ENCODE data around the gene ZC3H18. TPM values are rescaled to one million over a fixed set of nuclear protein-coding genes. Genes with fewer than 3 reads are reported as not detected.

ZC3H18 gene
- total RNA-seq, 1 donor from 2014 or later: 50.2 TPM

DNA sequence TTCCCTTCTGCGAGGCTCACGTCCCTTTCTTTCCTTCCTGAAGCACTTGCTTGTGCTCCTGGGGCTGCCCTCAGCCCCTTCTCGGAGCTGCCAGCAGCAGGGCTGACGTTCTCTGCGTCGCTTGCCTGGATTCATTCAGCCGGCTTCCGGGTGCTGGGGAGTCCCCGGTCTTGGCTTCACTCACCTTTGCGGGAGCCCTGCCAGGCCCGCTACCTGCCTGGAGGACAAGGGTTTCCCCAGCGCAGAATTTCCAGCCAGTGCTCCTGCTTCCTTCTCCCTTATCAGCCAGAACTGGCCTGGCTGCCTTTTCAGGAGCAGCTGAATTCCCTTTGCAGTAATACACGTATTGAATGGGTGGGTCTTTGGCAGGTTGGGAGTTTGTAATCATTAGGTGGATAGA lies 46.1 kb downstream of the ZC3H18 start:
- H3K27me3 Mint-ChIP-seq (ENCODE audit: unreplicated experiment): no peaks in the 10 kb centered on the region
- H3K36me3 Mint-ChIP-seq (ENCODE audit: unreplicated experiment): peaks cover 8% of the 10 kb centered on the region
- peaks cover 10% of the 10 kb centered on the region for H3K4me1 Mint-ChIP-seq (ENCODE audit: unreplicated experiment)
- no peaks in the 10 kb centered on the region for H3K9me3 Mint-ChIP-seq (ENCODE audit: unreplicated experiment)
- H3K27ac Mint-ChIP-seq (ENCODE audit: unreplicated experiment): no peak overlapping the region
- no peak for DNase-seq (ENCODE audit: extremely low spot score, unreplicated experiment)
- no peak overlapping the region for H3K4me3 Mint-ChIP-seq (ENCODE audit: unreplicated experiment)
- TF ChIP-seq, protein P1, sequence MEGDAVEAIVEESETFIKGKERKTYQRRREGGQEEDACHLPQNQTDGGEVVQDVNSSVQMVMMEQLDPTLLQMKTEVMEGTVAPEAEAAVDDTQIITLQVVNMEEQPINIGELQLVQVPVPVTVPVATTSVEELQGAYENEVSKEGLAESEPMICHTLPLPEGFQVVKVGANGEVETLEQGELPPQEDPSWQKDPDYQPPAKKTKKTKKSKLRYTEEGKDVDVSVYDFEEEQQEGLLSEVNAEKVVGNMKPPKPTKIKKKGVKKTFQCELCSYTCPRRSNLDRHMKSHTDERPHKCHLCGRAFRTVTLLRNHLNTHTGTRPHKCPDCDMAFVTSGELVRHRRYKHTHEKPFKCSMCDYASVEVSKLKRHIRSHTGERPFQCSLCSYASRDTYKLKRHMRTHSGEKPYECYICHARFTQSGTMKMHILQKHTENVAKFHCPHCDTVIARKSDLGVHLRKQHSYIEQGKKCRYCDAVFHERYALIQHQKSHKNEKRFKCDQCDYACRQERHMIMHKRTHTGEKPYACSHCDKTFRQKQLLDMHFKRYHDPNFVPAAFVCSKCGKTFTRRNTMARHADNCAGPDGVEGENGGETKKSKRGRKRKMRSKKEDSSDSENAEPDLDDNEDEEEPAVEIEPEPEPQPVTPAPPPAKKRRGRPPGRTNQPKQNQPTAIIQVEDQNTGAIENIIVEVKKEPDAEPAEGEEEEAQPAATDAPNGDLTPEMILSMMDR (IDR thresholded peaks at IDR 0.05): no peak

DNA sequence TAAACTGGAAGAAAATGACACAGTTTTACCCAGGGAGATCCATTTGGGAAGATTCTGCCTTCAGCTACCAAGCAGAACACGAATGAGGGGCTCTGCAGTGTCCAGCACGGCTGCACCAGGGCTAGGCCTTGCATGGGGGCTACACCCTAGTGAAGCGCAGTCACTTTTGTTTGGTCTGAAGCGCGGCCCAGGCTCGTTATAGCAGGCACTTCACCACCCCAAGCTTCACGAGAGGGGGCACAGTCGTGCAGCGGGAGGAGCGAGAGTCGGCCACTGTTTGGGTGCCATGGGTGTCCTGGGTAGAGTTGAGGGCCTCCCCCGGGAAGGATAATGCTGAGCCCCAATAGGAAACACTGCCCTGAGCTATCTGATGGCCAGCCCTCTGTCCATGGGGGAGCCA lies 46.5 kb downstream of the ZC3H18 start:
- Mint-ChIP-seq H3K4me1 (ENCODE audit: unreplicated experiment) (peaks cover 10% of the 10 kb centered on the region), H3K36me3 (ENCODE audit: unreplicated experiment) (peaks cover 8% of the 10 kb centered on the region), H3K4me3 (ENCODE audit: unreplicated experiment) (no peak overlapping the region), H3K27ac (ENCODE audit: unreplicated experiment) (no peak overlapping the region), H3K9me3 (ENCODE audit: unreplicated experiment) (no peaks in the 10 kb centered on the region), H3K27me3 (ENCODE audit: unreplicated experiment) (no peaks in the 10 kb centered on the region)
- TF ChIP-seq, protein P1 (IDR thresholded peaks at IDR 0.05): no peak
- DNase-seq (ENCODE audit: extremely low spot score, unreplicated experiment): no peak

DNA sequence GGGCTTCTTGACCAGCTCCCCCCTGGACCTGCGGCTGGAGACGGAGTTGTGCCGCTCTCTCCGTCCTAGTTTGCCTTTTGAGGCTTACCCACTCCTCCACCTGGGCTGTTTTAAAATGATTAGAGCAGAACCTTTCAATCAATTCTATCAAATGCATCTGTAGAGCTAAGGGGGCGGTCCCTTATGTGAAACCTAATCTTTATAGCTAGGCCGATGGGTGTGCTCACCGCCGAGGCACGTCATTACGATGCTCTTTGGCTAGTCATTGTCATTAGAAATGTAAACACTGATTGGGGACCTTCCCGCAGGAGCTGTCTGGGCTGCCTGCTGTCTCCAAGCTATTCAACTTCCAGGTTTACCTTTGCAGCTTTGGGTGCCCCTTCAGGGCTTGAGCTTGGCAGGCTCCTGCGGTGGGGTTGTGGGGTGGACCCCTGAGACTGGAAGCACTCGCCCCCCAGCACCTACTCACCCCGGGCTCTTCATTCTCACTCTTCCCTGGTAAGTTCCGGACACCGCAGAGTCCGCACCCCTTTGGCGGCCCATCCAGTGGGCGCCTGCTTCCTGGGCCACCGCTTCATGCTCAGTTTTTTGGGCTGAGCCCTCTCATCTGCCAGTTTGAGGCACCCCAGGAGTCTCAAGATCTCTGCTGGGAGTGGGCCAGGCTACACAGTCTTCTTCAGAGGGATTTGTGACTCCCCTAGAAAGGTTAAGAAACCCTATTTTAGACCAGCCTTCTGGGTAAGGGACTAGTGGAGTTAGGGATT lies 47.2 kb downstream of the ZC3H18 start:
- peaks cover 10% of the 10 kb centered on the region for H3K4me1 Mint-ChIP-seq (ENCODE audit: unreplicated experiment)
- DNase-seq (ENCODE audit: extremely low spot score, unreplicated experiment): no peak
- peaks cover 8% of the 10 kb centered on the region for H3K36me3 Mint-ChIP-seq (ENCODE audit: unreplicated experiment)

DNA sequence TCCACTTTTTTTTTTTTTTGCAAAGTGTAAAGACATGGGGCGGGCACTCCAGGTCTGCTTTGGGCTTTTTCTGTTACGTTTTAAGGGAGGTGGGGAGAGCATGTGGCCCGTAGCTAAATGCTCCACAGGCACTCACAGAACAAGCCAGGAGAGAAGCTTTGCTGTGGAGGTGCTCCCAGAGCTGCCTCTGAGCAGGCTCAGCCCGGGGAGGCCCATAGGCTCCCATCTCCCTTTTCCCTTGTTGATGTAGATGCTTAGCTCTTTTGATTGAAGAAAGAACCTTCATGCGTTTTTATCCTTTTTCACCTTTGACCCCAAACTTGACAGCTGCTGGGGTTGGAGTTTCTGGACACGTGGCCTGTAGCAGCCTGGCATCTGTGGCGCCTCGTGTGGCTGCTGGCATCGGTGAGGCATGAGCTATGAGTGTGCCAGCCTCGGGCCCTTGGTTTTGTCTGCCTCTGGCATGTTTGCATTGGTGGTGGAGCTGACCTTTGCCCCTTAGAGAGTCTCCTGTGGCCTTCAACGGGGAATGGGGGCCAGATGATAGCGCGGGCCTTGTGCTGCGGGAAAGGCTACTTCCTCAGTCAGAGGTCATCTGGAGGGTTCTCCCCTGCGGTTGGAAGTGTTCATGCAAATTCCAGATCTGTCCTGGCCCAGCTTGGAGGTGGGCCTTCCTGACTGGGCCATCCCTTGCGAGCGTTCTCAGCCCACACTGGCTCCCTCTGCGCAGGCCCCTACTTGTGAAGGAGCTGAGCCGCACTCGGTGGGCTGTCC lies 48.2 kb downstream of the ZC3H18 start:
- TF ChIP-seq, protein P1 (IDR thresholded peaks at IDR 0.05): no peak
- H3K36me3 Mint-ChIP-seq (ENCODE audit: unreplicated experiment): peaks cover 12% of the 10 kb centered on the region

More for the DNA sequence above, 47.2 kb downstream of the ZC3H18 start:
- no peak overlapping the region for H3K4me3 Mint-ChIP-seq (ENCODE audit: unreplicated experiment)
- no peak overlapping the region for H3K27ac Mint-ChIP-seq (ENCODE audit: unreplicated experiment)
- no peaks in the 10 kb centered on the region for H3K9me3 Mint-ChIP-seq (ENCODE audit: unreplicated experiment)
- no peaks in the 10 kb centered on the region for H3K27me3 Mint-ChIP-seq (ENCODE audit: unreplicated experiment)
- TF ChIP-seq, protein P1 (IDR thresholded peaks at IDR 0.05): no peak

More for the DNA sequence above, 48.2 kb downstream of the ZC3H18 start:
- H3K27ac Mint-ChIP-seq (ENCODE audit: unreplicated experiment): no peak overlapping the region
- H3K4me3 Mint-ChIP-seq (ENCODE audit: unreplicated experiment): no peak overlapping the region
- H3K4me1 Mint-ChIP-seq (ENCODE audit: unreplicated experiment): peaks cover 10% of the 10 kb centered on the region
- no peaks in the 10 kb centered on the region for H3K9me3 Mint-ChIP-seq (ENCODE audit: unreplicated experiment)
- no peak for DNase-seq (ENCODE audit: extremely low spot score, unreplicated experiment)
- no peaks in the 10 kb centered on the region for H3K27me3 Mint-ChIP-seq (ENCODE audit: unreplicated experiment)

All from osteocyte (in vitro differentiated cells).